Liver (tissue), 9 donors: ENCODE data around the gene GPANK1. TPM values are rescaled to one million over a fixed set of nuclear protein-coding genes. Genes with fewer than 3 reads are reported as not detected.

Experiments
- DNase-seq: peaks from one replicate; pipeline ENCODE4 v3.0.0-alpha.2; 2017; ENCODE audit warnings: low spot score
- H3K27ac ChIP-seq, 2 donors: one replicate each; pipeline ENCODE4 v1.7.0; 2013; ENCODE audit warnings: inconsistent platforms in 2 of 2, low read length in 2 of 2, control low read depth in 1 of 2, low read depth in 1 of 2, mild to moderate bottlenecking in 1 of 2
- H3K27me3 ChIP-seq, 4 donors: one replicate each; pipeline versions ENCODE4 v1.6.1 to v1.7.0; 2013; ENCODE audit warnings: low read length in 3 of 4, inconsistent platforms in 1 of 4, mild to moderate bottlenecking in 1 of 4, moderate library complexity in 1 of 4; ENCODE audit not compliant: control insufficient read depth in 4 of 4, insufficient read depth in 4 of 4
- H3K36me3 ChIP-seq, 4 donors: one replicate each; pipeline versions ENCODE4 v1.6.1 to v1.7.0; 2013; ENCODE audit warnings: low read length in 3 of 4, mild to moderate bottlenecking in 3 of 4, low read depth in 1 of 4, moderate library complexity in 1 of 4; ENCODE audit not compliant: control insufficient read depth in 4 of 4, insufficient read depth in 3 of 4
- H3K4me1 ChIP-seq, 4 donors: one replicate each; pipeline versions ENCODE4 v1.6.1 to v1.7.0; 2013; ENCODE audit warnings: low read length in 3 of 4, mild to moderate bottlenecking in 3 of 4, moderate library complexity in 1 of 4; ENCODE audit not compliant: control insufficient read depth in 4 of 4, insufficient read depth in 4 of 4
- H3K4me3 ChIP-seq, 3 donors: one replicate each; pipeline versions ENCODE4 v1.6.1 to v1.7.0; 2013; ENCODE audit warnings: low read length in 3 of 3, control low read depth in 1 of 3, low read depth in 1 of 3, mild to moderate bottlenecking in 1 of 3
- H3K9ac ChIP-seq, 2 donors: one replicate each; pipeline ENCODE4 v1.7.0; 2013; ENCODE audit warnings: low read length in 2 of 2, mild to moderate bottlenecking in 2 of 2, moderate library complexity in 2 of 2, control low read depth in 1 of 2, low read depth in 1 of 2
- H3K9me3 ChIP-seq, 4 donors: one replicate each; pipeline versions ENCODE4 v1.6.1 to v1.7.0; 2013; ENCODE audit warnings: low read length in 3 of 4; ENCODE audit not compliant: control insufficient read depth in 4 of 4
- CTCF ChIP-seq: fragments of 150-350 bp; IDR thresholded peaks from 2 replicates; pipeline ENCODE4 v1.5.1; 2017; ENCODE audit warnings: improper control_type of control experiment, low read depth, low read length; ENCODE audit not compliant: missing input control
- EGR1 ChIP-seq, 2 donors: IDR thresholded peaks; 2 replicates each; pipeline ENCODE4 v1.6.1; 2016 to 2018; ENCODE audit warnings: antibody characterized with exemption in 2 of 2, low read depth in 2 of 2
- HNF4A ChIP-seq, 2 donors: conservative IDR thresholded peaks; 2 replicates each; pipeline ENCODE4 v1.6.1; 2016; ENCODE audit warnings: antibody characterized with exemption in 2 of 2, mild to moderate bottlenecking in 2 of 2
- JUND ChIP-seq, 2 donors: IDR thresholded peaks; 2 replicates each; pipeline ENCODE4 v1.6.1; 2016; ENCODE audit warnings: antibody characterized with exemption in 2 of 2
- MAX ChIP-seq: IDR thresholded peaks from 2 replicates; pipeline ENCODE4 v1.6.1; 2016; ENCODE audit warnings: antibody characterized with exemption
- RAD21 ChIP-seq, 2 donors: IDR thresholded peaks; 2 replicates each; pipeline ENCODE4 v1.6.1; 2016; ENCODE audit warnings: antibody characterized with exemption in 2 of 2, mild to moderate bottlenecking in 2 of 2
- RXRA ChIP-seq, 2 donors: IDR thresholded peaks; 2 replicates each; pipeline ENCODE4 v1.6.1; 2017 to 2018; ENCODE audit warnings: antibody characterized with exemption in 2 of 2, mild to moderate bottlenecking in 1 of 2
- SP1 ChIP-seq: IDR thresholded peaks from 2 replicates; pipeline ENCODE4 v1.6.1; 2018; ENCODE audit warnings: antibody characterized with exemption, mild to moderate bottlenecking
- TAF1 ChIP-seq: conservative IDR thresholded peaks from 2 replicates; pipeline ENCODE4 v1.6.1; 2016; ENCODE audit warnings: antibody characterized with exemption, mild to moderate bottlenecking
- YY1 ChIP-seq: IDR thresholded peaks from 2 replicates; pipeline ENCODE4 v1.6.1; 2016; ENCODE audit warnings: antibody characterized with exemption, mild to moderate bottlenecking
- WGBS: extraction: QIAGEN DNeasy Blood & Tissue Kit; methylation state at CpG from one replicate; pipeline ENCODE4 v1.1.7; 2013; 5-methylcytosine and 5-hydroxymethylcytosine counted together
- polyA plus RNA-seq, 2 donors: library from polyadenylated mRNA; stranded (reverse) in 1 of 2; unstranded in 1 of 2; fragments of 200-250 nt in 1 of 2; fragments of >200 nt in 1 of 2; fragmentation: Nextera tagmentation in 1 of 2; extraction: Ambion mirVana in 1 of 2; gene quantifications; one replicate each; pipeline versions ENCODE4 v1.2.1 to v1.2.3, GENCODE V29; 2013 to 2015
- total RNA-seq, 2 donors: library from RNA; depleted of rRNA; stranded (reverse); fragments of >200 nt; gene quantifications; one replicate each; pipeline ENCODE4 v1.2.3, GENCODE V29; 2014
- TF ChIP-seq, protein P1 (sequence below): IDR thresholded peaks from 2 replicates; pipeline ENCODE4 v1.6.1; 2016; ENCODE audit warnings: antibody characterized with exemption
- TF ChIP-seq, protein P2 (sequence below): IDR thresholded peaks from 2 replicates; pipeline ENCODE4 v1.6.1; 2016; ENCODE audit warnings: antibody characterized with exemption, mild to moderate bottlenecking
- donor health status: healthy.
- donor health status: healthy.
- donor health status: healthy.
- donor health status: healthy.
- donor health status: healthy.

The GPANK1 gene
- total and polyA plus RNA-seq, 4 donors: 7.6 to 13.9 (median 11.2) TPM

GRCh38 chr6:31652925-31653724, 11.7 kb downstream of the GPANK1 start (continued):
- TF ChIP-seq CTCF (no peak), MAX (peak; percentile 5), YY1 (peak; percentile 89), RAD21 (IDR thresholded peaks at IDR 0.05) (peak; percentile 30 to 45)
- TF ChIP-seq, protein P1, sequence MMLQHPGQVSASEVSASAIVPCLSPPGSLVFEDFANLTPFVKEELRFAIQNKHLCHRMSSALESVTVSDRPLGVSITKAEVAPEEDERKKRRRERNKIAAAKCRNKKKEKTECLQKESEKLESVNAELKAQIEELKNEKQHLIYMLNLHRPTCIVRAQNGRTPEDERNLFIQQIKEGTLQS: no peak

- H3K4me3 ChIP-seq: peak overlapping the region; percentile 67 to 93 (median 68)
- peaks cover 0 to 51% (median 37%) of the 10 kb centered on the region in 4 donors for H3K4me1 ChIP-seq
- TF ChIP-seq TAF1: no peak
- TF ChIP-seq RAD21 (IDR thresholded peaks at IDR 0.05): peak in 1 of 2 donors; percentile 29
- TF ChIP-seq, protein P1: no peak
- peak; percentile 71 to 82 for TF ChIP-seq RXRA (IDR thresholded peaks at IDR 0.05)
- peak in 1 of 2 donors; percentile 34 for TF ChIP-seq JUND (IDR thresholded peaks at IDR 0.05)
- TF ChIP-seq, protein P2, sequence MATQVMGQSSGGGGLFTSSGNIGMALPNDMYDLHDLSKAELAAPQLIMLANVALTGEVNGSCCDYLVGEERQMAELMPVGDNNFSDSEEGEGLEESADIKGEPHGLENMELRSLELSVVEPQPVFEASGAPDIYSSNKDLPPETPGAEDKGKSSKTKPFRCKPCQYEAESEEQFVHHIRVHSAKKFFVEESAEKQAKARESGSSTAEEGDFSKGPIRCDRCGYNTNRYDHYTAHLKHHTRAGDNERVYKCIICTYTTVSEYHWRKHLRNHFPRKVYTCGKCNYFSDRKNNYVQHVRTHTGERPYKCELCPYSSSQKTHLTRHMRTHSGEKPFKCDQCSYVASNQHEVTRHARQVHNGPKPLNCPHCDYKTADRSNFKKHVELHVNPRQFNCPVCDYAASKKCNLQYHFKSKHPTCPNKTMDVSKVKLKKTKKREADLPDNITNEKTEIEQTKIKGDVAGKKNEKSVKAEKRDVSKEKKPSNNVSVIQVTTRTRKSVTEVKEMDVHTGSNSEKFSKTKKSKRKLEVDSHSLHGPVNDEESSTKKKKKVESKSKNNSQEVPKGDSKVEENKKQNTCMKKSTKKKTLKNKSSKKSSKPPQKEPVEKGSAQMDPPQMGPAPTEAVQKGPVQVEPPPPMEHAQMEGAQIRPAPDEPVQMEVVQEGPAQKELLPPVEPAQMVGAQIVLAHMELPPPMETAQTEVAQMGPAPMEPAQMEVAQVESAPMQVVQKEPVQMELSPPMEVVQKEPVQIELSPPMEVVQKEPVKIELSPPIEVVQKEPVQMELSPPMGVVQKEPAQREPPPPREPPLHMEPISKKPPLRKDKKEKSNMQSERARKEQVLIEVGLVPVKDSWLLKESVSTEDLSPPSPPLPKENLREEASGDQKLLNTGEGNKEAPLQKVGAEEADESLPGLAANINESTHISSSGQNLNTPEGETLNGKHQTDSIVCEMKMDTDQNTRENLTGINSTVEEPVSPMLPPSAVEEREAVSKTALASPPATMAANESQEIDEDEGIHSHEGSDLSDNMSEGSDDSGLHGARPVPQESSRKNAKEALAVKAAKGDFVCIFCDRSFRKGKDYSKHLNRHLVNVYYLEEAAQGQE: peak; percentile 43
- TF ChIP-seq EGR1 (IDR thresholded peaks at IDR 0.05; ENCODE audit: low read depth in 2 of 2): no peak
- peak; percentile 34 for TF ChIP-seq SP1
- TF ChIP-seq HNF4A (conservative IDR thresholded peaks at IDR 0.05): peak in 1 of 2 donors; percentile 37
- peak; percentile 36 for TF ChIP-seq MAX
- H3K36me3 ChIP-seq: peaks cover 15 to 25% (median 19%) of the 10 kb centered on the region in 4 donors
- H3K9ac ChIP-seq: peak overlapping the region; percentile 56 to 84
- no peaks in the 10 kb centered on the region for H3K27me3 ChIP-seq
- WGBS: 2% methylated on average over 29 of the region's 29 CpGs
- no peak for DNase-seq
- H3K27ac ChIP-seq: peak overlapping the region; percentile 93 to 99
- H3K9me3 ChIP-seq: no peaks in the 10 kb centered on the region
Measured at GRCh38 chr6:31651602-31652191, 13.1 kb downstream of the GPANK1 start.
